ENCODE data around the gene KRT34.

The KRT34 gene

DNA sequence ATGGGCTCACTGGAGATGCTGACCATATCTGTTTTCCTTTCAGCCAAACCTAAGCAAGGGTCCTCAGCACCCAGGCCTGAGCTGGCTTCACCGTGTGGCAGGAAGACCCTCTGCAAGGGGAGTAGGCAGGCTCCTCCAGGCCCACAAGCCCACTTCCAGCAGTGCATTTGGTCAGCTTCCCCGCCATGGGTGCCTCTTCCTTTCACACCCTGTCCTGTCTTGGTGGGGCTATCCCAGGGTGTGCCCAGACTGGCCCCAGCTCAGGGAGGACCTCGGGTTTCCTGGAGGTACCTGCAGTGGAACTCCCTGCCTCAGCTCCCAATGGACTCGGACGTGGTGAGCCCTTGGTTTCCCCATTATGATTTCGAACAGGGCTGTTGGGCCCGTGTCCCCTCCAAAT lies 53.9 kb downstream of the KRT34 start:
- TF ChIP-seq, protein P1, sequence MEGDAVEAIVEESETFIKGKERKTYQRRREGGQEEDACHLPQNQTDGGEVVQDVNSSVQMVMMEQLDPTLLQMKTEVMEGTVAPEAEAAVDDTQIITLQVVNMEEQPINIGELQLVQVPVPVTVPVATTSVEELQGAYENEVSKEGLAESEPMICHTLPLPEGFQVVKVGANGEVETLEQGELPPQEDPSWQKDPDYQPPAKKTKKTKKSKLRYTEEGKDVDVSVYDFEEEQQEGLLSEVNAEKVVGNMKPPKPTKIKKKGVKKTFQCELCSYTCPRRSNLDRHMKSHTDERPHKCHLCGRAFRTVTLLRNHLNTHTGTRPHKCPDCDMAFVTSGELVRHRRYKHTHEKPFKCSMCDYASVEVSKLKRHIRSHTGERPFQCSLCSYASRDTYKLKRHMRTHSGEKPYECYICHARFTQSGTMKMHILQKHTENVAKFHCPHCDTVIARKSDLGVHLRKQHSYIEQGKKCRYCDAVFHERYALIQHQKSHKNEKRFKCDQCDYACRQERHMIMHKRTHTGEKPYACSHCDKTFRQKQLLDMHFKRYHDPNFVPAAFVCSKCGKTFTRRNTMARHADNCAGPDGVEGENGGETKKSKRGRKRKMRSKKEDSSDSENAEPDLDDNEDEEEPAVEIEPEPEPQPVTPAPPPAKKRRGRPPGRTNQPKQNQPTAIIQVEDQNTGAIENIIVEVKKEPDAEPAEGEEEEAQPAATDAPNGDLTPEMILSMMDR (IDR thresholded peaks at IDR 0.05; ENCODE audit: extremely low read depth, insufficient read depth, missing control alignments) = no peak
- DNase-seq (ENCODE audit: low spot score) = no peak
- in situ Hi-C loops (cut with MboI; ENCODE audit: low pct_unique_long_range_greater_than_20kb, low sequenced_read_pairs, unreplicated experiment) = no loop called here
